A204.1 (cell line): ENCODE results near the gene WDR18.
"Not testable (repeated sequence)": the region's sequence is repeated elsewhere in the genome, so short reads cannot be mapped to it uniquely, and the experiment has no call there.

Experiments
- FAIRE-seq: peaks from 2 replicates; lab custom pipeline; 2012; peaks lifted over from hg19 to GRCh38; lab: Jason Lieb, UNC

The WDR18 gene

GRCh38 chr19:950352-951066 lies 33.6 kb upstream of the WDR18 start:
- no peak for FAIRE-seq

DNA sequence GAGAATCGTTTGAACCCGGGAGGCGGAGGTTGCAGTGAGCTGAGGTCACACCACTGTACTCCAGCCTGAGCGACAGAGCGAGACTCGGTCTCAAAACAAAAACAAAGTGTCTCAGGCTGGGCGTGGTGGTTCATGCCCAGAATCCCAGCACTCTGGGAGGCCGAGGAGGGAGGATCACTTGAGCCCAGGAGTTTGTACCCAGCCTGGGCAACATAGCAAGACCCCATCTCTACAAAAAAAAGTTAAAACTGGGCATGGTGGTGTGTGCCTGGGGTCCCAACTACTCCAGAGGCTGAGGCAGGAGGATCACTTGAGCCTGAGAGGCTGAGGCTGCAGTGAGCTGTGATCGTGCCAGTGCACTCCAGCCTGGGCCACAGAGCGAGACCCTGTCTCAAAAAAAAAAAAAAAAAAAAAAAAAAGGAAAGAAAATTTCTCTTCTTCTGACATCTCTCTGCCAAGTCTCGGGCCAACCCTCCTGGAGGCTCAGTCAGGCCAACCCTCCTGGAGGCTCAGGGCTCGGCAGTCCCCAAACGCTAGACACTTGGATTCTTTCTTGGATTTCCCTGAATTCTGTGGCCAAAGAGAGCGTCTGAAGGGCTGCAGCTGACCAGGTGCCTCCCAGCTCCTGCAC lies 32.0 kb upstream of the WDR18 start:
- no peak for FAIRE-seq

- FAIRE-seq = no peak
Observed at GRCh38 chr19:952680-953444, 31.3 kb upstream of the WDR18 start.

DNA sequence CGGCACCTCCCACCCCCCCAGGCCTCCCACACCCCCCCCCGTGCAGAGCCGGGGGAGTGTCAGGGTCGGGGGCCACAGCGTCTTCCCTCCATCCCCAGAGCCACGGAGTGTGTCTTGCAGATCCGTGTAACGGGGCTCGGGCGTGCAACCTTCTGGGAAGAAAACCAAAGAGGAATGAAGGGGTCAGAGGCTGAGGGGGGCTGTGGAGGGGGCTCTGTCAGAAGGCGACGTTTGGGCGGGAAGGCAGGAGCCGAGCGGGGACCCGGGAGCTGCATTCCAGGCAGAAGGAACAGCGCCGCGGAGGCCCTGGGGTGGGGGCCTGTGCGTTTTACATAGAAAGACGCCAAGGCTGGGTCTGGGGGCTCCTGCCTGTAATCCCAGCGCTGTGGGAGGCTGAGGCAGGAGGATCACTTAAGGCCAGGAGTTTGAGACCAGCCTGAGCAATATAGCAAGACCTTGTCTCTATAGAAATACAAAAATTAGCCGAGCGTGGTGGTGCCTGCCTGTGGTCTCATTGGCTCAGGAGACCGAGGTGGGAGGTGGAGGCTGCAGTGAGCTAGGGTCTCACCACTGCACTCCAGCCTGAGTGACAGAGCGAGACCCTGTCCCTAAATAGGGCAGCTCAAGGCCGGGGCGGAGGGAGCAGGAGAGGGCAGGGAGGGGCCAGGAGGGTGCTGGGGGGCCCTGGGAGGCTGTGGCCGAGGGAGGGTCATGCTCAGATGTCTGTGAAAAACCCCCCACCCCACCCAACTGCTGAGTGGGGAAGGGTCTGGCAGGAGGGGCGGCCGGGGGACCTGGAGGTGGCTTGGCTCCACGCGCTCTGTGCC lies 30.5 kb upstream of the WDR18 start:
- no peak for FAIRE-seq

DNA sequence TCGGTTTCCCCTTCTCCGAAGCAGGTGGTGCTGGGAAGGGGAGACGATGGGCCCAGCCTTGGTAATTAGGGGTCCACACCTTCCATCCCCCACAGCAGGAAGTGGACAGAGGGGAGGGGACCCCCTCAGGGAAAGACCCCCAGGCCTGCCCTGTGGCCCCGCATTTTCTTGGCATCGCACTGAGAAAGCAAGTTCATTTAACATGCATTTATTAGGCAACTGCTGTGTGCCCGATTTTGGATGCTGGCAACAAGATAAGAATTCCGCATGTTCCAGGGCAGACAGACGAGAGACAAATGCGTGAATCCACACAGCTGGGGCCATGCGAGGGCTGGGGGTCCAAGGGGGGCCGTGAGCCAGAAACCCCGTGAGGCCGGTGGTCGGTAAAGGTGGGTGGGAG lies 29.9 kb upstream of the WDR18 start:
- FAIRE-seq = no peak

- FAIRE-seq = no peak
Observed at GRCh38 chr19:954672-955494, 29.3 kb upstream of the WDR18 start.

- FAIRE-seq = no peak
Observed at GRCh38 chr19:955803-956765, 28.1 kb upstream of the WDR18 start.

DNA sequence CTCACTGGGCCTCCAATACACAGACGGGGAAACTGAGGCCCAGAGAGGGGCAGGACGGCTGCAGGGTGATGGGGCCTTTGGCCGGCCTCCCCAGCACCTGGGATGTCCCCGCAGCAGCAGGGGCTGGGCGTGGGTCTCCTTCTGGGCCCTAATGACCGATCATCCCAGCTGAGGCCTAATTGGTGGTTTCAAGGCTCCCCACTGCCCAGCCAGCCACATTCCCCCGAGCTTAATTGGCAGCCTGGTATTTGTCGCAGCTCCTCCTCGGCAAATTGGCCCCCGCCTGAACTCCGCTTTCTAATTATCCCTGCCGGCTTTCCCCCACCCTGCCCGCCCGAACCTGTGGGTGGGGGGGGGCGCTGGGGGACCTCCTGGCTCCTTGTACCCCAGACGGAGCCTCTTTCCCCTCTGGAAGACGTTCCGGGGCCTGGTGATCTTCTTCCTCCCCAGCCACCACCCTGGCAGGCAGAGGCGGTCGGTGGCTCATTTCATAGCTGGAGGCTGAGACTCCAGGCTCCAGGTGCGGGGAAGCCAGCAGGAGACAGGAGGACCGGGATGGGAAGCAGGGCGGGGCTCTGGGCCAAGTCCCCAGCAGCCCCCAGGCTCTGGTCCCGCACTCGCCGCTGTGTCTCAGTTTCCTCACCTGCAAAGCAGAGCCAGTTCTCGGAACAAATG lies 27.2 kb upstream of the WDR18 start:
- no peak for FAIRE-seq

DNA sequence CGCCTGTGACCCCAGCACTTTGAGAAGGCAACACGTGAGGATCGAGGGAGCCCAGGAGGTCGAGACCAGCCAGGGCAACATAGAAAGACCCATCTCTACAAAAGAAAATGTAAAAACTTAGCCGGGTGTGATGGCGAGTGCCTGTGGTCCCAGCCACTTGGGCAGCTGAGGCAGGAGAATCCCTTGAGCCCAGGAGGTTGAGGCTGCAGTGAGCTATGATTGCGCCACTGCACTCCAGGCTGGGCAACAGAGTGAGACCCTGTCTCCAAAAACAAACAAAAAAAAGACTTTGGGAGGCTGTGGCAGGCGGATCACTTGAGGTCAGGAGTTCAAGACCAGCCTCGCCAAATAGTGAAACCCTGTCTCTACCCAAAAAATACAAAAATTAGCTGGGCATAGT lies 26.6 kb upstream of the WDR18 start:
- not testable (repeated sequence) for FAIRE-seq

DNA sequence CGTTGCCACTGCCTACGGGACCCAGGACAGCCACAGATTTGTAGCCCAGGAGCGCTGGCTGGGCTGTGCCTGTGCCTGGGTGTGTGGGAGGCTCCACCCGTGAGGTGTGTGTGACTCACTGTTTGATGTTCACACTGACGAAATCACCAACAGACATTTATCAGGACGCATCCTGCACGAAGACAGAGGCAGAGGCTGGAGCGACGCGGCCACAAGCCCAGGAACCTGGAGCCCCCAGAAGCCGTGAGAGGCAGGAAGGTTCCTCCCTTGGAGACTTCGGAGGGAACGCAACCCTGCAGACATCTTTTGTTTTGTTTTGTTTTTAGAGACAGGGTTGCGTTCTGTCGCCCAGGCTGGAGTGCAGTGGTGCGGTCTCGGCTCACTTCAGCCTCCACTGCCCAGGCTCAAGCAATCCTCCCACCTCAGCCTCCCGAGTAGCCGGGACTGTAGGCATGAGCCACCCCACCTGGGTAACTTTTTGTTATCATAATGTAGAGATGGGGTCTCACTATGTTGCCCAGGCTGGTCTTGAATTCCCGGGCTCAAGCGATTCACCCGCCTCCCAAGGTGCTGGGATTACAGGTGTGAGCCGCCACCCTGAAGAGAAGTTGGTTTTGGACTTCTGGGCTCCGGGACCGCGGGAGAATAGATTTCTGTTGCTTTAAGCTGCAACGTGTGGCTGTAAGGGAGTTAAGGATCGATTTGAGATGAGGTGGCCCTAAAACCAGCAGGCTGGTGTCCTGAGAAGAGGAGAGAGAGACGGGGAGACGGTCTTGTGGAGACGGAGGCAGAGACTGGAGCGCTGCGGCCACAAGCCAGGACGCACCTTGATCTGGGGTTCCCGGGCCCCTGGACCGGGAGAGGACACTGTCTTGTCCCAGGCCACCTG lies 24.9 kb upstream of the WDR18 start:
- FAIRE-seq = no peak

GRCh38 chr19:960020-960419 lies 24.1 kb upstream of the WDR18 start:
- no peak for FAIRE-seq

- FAIRE-seq = no peak
Observed at GRCh38 chr19:960601-960938, 23.6 kb upstream of the WDR18 start.

- FAIRE-seq = no peak
Observed at GRCh38 chr19:961866-962620, 22.1 kb upstream of the WDR18 start.

- FAIRE-seq = no peak
Observed at GRCh38 chr19:962683-963400, 21.3 kb upstream of the WDR18 start.

DNA sequence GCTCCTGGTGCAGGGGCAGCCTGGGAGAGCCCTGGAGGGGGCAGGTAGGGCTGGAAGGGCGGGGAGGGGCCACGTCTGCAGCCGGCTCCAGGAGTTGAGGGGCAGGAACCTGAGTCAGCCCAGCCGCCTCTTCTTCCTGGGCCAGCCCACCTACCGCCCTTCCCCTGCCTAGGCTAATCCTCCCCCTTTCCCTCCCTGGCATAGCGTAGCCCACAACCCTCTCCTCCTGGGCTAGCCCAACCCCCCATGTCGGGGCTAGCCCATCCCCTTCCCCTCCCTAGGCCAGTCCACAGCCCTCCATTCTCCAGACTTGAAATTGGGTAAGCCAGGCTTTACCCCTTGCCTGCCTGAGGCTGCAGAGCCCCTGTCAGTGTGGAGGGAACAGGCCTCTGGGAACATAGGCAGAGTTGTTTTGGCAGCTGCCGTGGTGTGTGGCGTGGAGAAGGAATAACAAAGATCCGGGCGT lies 20.6 kb upstream of the WDR18 start:
- no peak for FAIRE-seq

DNA sequence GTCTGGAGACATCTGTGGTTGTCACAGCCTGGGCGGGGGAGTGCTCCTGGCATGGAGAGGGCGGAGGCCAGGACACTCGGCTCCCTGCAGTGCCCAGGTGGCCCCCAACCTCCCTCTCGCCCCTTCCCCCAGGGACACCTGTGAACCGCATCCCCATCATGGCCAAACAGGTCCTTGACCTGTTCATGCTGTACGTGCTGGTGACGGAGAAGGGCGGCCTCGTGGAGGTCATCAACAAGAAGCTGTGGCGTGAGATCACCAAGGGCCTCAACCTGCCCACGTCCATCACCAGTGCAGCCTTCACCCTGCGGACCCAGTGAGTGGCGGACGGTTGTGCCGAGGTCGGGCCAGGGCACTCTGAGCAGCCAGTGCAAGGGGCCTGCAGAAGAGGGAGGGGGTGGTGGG lies 20.0 kb upstream of the WDR18 start:
- no peak for FAIRE-seq
